Measurements from ENCODE around the gene CAMK1.
A peak's percentile ranks its signal among the peaks of the same experiment; 100 is the strongest.

Gene CAMK1

DNA sequence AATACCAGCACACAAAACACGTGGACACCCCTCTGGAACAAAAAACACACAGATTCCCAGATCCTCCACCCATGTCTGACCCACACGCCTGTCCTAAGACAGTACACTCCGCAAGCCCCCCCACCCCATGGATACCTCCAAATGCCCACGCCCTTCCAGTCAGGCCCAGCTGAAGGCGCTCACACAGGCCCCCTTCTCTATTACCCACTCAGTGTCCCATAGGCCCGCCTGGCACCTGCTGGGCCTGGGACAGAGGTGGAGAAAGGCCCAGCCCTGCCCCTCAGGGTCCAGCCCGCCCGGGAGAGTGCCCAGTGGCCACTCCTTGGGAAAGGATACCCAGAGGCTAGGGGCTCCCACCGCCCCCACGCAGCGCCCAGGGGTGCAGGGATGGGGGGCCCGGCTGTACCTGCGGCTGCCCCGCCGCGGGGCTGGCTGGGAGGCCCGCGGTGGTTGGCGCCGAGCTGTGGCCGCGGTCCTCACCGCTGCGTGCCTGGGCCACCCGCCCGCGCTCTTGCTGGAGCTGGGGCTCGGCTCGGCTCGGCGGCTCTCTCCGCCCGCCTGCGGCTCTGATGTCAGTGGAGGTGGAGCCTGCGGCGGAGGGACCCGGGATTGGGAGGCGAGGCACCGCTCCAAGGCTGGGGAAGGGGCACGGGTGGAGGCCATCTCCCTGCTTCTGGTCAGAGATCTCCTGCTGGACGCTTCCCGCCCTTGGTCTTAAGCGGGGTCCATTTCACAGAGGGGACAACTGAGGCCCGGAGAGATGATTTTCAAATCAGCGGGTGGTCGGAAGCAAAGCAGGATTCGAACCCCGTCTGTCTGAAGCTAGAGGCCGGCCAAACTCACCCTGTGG, at the start of gene CAMK1:
TSS of gene CAMK1 (minus strand) at position 522 of the 850 bp plus-strand sequence. CDS start 2,198 bp downstream, outside the sequence.
- DNase-seq, result peak; percentile 54 to 55

DNA sequence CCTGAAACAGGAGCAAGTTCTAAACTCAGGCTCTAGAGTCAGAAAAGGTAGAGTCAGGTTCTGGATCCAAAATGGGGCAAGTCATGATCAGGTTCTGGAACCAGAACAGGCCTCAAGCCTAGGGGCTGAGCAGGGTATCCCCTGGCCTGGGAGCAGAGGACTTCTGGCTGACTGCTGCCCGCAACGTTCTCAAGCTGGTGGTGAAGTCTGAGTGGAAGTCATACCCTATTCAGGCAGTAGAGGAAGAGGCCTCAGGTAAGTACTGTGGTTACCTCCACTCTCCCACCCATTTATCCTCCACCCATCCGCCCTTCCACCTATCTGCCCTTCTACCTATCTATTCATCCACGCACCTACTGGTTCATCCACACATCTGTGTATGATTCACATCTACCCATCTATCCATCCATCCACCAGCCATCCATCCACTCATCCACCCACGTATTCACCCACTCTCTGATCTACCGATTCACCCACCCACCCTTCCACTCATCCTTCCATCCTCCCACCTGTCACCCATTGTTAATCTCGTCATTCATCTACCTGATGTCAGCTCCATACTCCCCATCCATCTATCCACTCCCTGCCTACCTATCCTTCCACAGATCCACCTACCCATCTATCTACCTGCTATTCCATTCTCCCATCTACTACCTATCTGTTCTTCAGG, 49.1 kb upstream of the CAMK1 start:
- DNase-seq, result no peak

DNA sequence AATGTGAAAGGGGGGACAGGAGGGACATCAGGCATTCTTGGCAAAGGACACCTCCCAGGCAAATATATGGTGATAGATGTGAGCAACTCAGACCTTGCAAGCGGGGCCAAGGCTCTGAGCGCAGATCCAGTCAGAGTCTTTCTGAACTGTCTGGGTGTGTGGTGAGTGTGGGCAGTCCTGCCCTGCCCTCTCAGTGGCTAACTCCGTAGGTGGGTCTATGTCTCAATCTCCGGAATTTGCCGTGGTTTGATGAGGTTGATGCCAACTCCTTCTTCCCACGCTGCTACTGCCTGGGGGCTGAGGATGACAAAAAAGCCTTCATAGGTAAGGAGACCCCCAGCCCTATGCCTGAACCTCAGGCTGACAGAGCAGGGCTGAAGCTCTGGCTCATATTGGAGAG, 47.7 kb upstream of the CAMK1 start:
- DNase-seq, result no peak

DNA sequence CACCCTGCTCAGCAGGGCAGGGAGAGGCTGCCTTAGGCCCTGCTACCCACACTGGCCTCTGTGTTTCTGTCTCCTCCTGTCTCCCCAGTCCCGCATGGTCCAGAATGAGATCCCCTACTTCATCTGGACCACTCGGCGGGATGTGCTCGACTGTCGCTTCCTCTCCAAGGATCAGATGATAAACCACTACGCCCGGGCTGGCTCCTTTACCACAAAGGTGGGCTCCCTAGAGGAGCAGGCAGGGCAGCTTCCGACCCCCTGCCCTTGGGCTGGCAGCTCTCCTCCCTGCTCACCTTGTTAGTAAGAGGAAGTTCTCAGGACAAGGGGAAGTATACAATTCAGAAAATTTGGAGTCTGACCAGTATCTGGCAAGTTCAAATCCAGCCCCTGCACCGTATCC, 46.2 kb upstream of the CAMK1 start:
- no peak for DNase-seq

DNA sequence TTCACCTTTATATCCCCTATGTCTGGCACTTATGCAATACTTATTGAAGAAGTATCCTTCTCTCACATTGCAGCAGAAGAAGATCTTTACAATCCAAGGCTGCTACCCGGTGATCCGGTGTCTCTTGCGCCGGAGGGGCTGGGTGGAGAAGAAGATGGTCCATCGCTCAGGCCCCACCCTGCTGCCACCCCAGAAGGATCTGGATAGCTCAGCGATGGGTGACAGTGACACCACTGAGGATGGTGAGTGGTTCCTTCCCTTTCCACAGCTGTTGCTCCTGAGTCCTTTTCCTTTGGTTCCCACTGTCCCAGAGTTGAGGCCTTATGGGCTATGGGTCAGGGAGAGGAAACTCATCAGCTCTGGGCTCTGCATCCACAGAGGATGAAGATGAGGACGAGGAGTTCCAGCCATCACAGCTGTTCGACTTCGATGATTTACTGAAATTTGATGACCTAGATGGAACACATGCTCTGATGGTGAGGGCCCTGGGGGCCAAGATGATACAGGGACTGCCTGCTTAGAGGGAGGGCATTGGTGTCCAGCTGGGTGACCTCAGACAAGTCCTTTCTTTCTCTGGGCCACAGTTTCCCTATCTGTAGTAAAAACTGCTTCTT, 43.2 kb upstream of the CAMK1 start:
- DNase-seq, result no peak

DNA sequence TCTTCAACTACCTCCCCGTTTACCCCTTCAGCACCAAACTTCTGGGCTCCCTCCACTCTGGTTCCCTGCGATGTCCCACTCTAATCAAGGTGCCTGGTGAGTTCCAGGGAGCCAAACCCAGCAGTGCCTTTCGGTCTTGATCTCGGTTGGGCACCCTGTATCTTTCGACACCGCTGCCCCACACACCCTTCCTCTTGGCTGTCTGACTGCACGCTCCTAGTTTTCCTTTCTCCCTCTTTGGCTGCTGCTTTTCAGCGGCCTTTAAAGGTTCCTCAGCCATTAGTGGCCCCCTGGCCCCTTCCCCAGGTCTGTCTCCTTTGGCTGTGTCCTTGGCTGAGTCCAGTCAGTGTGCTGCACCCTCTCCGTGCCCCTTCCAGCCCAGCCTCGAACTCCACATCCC, 41.1 kb upstream of the CAMK1 start:
- DNase-seq, result no peak

DNA sequence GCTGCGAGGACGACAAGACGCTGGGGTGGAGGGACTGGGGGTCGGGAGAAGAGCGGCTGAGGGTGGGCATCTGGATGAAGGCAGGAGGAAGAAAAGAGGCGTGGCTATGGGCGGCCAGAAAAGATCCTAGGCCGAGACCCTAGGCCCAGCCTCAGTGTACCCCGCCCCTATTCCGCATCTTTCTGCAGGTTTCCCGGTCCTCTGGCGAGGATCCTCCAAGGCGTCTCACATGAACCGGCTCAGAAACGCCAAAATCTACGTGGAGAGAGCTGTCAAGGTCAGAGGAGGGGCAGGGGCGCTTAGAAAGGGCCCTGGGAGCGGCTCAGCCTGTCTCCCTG, 40.7 kb upstream of the CAMK1 start:
- DNase-seq, result no peak

DNA sequence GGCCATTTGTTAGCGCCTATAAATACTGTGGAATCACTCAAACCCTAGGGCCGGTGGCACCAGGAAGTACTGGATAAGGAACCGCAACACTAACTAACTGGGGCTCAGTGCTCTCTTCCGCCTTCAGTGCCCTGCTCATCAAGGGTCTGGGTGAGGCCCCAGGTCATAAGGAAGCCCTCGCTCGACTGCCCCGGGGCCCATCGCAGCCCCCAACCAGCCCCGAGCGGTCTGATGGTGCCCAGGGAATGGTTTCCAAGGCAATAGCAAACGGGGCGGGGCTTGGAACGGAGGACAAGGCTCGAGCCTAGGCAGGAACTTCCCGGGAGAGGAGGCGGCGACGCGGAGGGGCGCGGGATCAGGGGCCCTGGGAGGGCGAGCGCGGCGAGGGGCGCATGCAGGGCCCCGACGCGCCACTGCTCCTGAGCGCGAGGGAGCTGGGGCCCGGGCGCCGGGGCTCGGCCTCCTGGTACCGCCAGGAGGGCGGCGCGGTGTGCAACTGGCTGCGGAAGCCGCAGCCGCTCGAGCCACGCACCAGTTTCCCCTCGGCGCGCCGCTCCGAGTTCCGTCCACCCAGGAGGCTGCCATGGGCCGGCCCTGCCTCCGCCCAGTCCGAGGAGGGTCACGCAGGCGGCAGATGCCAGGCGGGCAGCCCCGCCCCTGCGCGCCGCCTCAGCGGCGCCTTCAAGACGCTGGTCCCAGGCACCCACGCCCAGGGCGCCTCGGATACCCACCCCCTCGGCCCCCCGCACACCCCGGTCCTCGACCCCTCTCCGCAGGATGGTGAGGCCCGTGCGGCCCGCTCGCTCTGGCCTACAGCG, 40.1 kb upstream of the CAMK1 start, which contains the start of gene TTLL3:
TSS of gene TTLL3 (plus strand) at position 648 of the 818 bp plus-strand sequence. CDS start 400 bp downstream, outside the sequence.
- DNase-seq, result peak; percentile 44 to 56

DNA sequence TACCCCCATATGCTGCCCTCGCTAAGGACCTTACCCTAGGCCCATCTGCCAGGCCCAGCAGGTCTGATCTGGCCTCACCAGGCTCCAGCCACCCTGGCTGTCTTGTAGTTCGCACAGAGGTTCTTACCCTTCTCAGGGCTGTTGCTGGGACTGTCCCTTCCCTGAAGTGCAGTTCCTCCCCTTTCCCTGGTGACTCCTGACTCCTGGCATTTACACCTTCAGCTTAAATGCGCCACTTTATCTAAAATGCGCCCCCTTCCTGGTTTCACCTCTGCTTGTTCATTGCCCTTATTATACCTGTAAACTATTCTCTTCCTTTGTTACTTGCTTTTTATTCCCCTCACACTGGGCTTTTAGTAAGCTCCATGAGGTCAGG, 39.5 kb upstream of the CAMK1 start:
- no peak for DNase-seq

DNA sequence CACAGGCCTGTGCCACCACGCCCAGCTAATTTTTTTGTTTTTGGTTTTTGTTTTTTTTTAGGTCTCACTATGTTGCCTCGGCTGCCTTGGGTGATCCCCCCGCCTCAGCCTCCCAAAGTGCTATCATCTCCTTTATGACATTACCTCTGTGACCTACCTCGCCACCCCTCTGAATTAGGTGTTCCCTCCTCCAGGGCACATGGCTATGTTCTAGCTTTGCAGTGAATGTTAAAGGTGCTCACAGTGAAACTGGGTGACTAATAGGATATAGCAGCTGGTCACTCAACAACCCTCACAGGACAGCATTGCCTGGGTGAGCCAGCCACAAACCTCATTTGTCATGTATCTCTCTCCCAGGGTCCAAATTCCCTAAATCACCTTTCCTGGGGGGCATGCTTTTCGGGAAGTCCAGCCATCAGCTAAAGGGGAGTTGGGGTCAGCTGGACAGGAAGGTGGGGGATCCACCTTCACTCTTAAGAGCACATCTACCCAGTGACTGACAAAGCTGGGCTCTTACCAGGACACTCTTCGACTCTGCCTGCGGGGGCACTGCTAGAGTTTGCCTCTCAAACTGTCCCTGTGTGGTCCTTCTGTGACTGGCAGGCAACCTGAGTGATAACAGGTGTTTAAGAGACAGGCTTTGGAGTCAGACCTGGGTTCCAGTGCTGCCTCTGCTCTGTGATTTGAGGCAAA, 38.7 kb upstream of the CAMK1 start:
- DNase-seq, result peak; percentile 62 to 63

DNA sequence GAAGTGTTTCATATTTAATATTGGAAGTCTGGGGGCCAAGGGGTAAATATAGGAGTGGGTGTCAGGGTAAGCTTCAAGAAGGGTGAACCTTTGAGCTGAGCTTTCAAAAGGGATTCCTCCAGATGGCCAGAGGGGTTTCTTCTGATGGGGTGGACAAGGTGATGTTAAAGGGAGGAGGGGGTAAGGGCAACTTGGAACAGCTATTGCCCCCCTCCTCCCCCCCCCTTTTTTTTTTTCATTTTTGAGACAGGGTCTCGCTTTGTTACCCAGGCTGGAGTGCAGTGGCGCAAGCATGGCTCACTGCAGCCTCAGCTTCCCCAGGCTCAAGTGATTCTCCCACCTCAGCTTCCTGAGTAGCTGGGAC, 38.2 kb upstream of the CAMK1 start:
- no peak for DNase-seq

DNA sequence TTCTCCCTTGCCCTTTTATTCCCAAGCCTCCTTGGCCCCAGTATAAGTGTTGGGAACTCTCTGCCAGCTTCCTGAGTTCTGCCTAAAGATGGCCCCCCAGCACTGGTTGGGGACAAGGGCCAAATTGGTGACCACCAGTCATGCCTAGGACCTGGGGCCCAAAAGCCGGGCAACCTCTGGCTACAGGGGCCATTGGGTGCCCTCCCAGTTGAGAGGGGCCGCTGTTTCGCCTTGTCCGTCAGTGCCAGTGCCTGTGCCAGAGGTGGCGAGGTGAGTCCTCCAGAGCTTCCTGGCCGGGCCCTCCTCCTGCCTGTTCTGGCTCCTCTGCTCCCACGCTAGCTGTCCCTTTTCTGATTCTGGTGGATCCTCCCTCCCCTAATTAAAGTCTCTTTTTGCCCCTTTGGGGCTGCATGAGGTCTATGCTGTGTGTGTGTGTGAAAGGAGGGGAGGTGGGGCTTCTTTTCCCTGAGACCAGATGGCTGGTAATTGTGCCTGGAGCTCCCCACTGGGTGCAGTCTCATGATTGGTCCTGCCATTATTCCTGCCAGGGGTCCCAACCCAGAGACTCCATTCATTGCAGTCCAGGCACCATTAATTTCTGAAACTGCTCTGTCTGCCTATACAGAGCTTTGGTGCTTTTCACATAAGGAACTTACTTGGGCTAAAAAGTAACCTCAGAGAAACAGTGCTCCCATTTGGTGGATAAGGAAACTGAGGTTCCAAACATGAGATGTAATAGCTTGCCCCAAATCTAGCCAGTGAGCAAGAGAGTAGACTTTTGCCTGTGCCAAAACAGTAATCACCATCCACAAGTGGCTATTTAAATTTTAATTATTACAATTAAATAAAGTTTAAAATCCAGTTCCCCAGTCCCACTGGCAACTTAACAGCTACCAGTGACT, 37.2 kb upstream of the CAMK1 start:
- no peak for DNase-seq

DNA sequence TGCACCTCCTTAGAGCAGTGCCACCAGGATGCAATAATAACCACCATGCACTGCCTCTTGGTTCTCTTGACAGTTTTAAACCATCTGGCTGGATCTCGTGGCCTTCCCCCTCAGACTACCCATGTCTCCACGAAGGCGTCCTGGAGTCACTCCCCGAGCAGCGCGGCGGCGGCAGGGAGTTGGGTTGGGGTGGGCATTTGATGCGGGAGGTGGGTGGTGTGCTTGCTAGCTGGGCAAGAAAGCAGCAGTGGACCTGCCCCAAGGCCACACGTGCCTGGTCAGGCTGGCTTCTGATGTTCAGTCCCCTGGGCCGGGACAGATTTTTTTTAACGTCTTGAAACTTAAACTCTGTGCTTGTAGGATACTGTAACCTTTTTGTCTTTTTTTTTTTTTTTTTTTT, 36.4 kb upstream of the CAMK1 start:
- DNase-seq, result no peak

DNA sequence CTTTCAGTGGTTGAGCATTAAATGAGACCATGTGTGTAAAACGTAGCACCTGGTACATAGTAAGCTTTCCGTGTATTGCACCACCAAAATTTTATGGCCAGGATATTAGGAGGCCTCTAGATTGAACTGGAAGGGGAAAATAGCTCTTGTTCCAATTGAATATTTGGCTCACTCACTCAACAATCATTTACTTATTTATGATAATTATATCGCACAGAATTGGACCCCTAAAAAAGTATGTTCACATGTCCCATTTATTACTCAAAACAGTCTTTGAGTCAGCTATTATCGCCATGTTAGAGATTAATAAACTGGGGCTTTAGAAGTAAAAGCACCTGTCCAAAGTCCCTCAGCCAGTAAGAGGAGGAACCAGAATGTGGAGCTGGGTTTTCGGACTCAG, 35.2 kb upstream of the CAMK1 start:
- DNase-seq, result no peak

DNA sequence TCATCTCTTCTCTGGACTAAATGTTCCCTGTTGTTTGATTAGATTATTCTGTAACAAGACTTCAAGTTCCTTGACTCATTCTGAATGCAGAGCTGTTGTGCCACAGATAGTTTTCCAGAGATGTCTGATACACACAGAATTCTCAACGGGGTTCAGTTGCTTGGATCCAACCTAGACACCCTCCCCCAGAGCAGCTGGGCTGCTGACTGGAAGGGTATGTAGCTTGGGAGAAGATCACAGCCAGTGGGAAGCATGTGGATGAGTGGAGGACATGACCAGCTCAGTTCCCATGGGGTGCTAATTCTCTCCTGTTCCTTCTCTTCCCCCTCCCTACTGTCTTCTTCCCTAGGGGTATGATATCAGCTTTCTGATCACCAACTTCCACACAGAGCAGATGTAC, 33.7 kb upstream of the CAMK1 start:
- DNase-seq, result no peak

DNA sequence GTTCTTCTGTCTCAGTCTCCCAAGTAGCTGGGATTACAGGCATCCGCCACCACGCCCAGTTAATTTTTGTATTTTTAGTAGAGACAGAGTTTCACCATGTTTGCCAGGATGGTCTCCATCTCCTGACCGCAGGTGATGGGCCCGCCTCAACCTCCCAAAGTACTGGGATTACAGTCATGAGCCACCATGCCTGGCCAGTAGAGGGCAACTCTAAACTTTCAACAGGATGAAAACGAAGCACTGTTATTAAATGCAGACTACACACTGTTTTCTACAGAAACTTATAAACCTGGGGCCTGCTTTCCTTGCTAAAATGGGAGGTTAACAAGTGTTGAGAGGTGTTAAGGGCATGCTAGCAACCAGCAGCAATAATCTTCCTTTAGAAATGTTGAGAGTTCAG, 30.8 kb upstream of the CAMK1 start:
- no peak for DNase-seq

DNA sequence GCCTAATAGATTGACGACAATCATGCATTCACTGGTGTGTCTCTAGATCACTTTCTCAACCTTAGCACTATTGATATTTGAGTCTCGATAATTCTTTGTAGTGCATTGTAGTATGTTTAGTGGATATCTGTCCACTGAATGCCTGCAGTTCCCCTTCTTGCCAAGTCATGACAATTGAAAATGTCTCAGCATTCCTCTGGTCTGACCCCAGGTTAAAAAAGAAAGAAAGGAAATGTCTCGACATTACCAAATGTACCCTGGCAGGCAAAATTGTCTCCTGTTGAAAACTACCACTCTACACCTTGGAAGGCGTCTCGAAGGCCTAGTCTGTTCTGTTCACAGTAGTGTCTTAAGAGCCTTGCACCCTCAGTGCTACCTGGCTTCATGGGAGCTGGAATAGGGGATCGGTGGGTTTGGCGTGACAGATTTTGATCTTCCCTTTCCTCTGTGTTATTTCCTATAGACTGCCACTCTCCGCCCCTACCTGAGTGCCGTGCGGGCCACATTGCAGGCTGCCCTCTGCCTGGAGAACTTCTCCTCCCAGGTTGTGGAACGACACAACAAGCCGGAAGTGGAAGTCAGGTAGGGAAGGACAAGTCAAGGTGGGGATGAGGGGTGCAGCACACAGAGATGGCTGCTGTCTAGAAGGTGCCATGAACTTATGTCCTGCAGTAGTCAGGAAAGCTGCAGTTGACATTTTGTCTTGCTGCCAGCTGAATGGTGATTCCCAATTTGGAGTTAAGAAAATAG, 27.6 kb upstream of the CAMK1 start:
- no peak for DNase-seq

DNA sequence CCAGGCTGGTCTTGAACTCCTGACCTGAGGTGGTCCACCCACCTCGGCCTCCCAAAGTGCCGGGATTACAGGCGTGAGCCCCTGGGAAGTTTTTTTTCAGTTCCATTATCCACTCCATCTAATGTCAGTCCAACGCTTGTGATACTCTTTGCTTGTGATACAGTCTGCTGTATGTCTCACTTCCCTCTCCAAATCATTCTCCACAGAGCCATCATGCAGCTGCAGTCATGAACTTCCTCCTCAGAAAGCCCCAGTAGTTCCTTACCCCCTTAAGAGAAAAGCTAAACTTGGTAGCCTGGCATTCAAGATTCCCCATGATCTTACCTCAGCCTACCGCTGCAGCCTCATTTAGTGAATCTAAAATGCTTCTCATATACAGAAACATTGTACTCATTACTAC, 25.5 kb upstream of the CAMK1 start:
- DNase-seq, result peak in 1 of 2 donors; percentile 18

DNA sequence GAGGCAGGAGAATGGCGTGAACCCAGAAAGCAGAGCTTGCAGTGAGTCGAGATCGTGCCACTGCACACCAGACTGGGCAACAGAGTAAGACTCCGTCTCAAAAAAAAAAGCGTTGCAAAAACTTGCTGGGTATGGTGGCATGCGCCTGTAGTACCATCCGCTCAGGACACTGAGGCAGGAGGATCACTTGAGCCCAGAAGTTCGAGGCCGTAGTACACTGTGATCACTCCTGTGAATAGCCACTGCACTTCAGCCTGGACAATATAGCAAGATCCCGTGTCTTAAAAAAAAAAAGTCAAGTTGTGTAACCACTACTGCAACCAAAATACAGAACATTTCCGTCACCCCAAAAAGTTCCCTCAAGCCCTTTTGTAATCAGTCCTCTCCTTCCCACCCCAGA, 24.7 kb upstream of the CAMK1 start:
- DNase-seq, result no peak

DNA sequence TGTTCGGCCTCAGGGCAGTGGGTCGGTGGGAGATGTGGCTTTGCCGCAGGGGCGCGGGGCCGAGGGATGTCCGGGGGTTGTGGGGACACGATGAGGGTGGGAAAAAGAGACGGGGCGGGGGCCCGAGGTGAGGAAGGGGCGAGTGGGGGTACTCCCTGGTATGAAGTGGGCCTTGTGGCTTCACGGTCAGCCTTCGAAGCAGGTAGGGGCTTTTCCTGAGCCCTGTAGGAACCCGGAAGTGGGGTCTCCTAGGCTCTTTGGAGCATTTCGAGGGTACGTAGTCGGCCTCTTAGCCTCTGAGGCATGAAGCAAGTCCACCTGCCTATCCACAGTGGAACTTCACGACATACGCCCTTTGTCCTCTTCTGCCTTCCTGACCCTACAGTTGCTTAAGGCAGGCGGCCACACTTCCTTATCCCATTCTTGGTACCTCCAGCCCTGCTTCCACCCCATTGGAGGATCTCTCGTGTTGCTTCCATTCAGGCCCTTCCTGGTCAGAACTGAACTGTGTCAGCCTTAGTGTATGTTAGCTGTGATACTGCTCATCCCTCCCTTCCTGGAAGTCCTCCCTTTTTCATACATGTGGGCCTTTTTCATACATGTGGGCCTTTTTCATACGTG, 23.5 kb upstream of the CAMK1 start:
- DNase-seq, result peak; percentile 33 to 41
